ENCODE data around the gene PNMA8C.
"Not testable (repeated sequence)": the region's sequence is repeated elsewhere in the genome, so short reads cannot be mapped to it uniquely, and the experiment has no call there.

Gene PNMA8C

GRCh38 chr19:46404055-46404752 is 24.5 kb downstream of the PNMA8C start (continued):
- TF ChIP-seq TSHZ2 (CRISPR knock-in tag; IDR thresholded peaks at IDR 0.05) (no peak), ZNF8 (CRISPR knock-in tag; IDR thresholded peaks at IDR 0.05) (no peak), POU6F1 (CRISPR knock-in tag; IDR thresholded peaks at IDR 0.05; ENCODE audit: borderline replicate concordance, low read depth) (no peak), SNAI2 (CRISPR knock-in tag; IDR thresholded peaks at IDR 0.05) (no peak), OSR1 (CRISPR knock-in tag; IDR thresholded peaks at IDR 0.05) (no peak), ZFP30 (CRISPR knock-in tag; IDR thresholded peaks at IDR 0.05) (no peak)

GRCh38 chr19:46402725-46403124 is 26.0 kb downstream of the PNMA8C start:
- peak; percentile 15; the same call in 2 of the 3 replicates for ATAC-seq
- TF ChIP-seq CSRNP3 (CRISPR knock-in tag; IDR thresholded peaks at IDR 0.05) (no peak), ISL1 (CRISPR knock-in tag; IDR thresholded peaks at IDR 0.05) (no peak), ZFP30 (CRISPR knock-in tag; IDR thresholded peaks at IDR 0.05) (no peak)

GRCh38 chr19:46397801-46398479 is 30.8 kb downstream of the PNMA8C start:
- not testable (repeated sequence) for ATAC-seq

GRCh38 chr19:46394402-46394797 is 34.3 kb downstream of the PNMA8C start:
- no peak for ATAC-seq

More at GRCh38 chr19:46394402-46394797, 34.3 kb downstream of the PNMA8C start:
- TF ChIP-seq CSRNP3 (CRISPR knock-in tag; IDR thresholded peaks at IDR 0.05): no peak
- no peak for TF ChIP-seq POU6F1 (CRISPR knock-in tag; IDR thresholded peaks at IDR 0.05; ENCODE audit: borderline replicate concordance, low read depth)
- no peak for TF ChIP-seq CSDC2 (CRISPR knock-in tag; IDR thresholded peaks at IDR 0.05)
- TF ChIP-seq ZNF565 (CRISPR knock-in tag; conservative IDR thresholded peaks at IDR 0.05; ENCODE audit: low read depth): no peak
- TF ChIP-seq SNAI2 (CRISPR knock-in tag; IDR thresholded peaks at IDR 0.05): no peak
- TF ChIP-seq RARB (CRISPR knock-in tag; IDR thresholded peaks at IDR 0.05): no peak
- no peak for TF ChIP-seq ZC3H10 (CRISPR knock-in tag; IDR thresholded peaks at IDR 0.05)
- TF ChIP-seq ZFP3 (CRISPR knock-in tag; IDR thresholded peaks at IDR 0.05): no peak
- no peak for TF ChIP-seq BACH2 (CRISPR knock-in tag; IDR thresholded peaks at IDR 0.05; ENCODE audit: borderline replicate concordance)
- TF ChIP-seq ARNTL (CRISPR knock-in tag; IDR thresholded peaks at IDR 0.05; ENCODE audit: borderline replicate concordance, low read depth): no peak
- no peak for TF ChIP-seq ISL1 (CRISPR knock-in tag; IDR thresholded peaks at IDR 0.05)
- no peak for TF ChIP-seq TSHZ2 (CRISPR knock-in tag; IDR thresholded peaks at IDR 0.05)

All from SK-N-SH treated with all-trans-retinoic acid at 6 μM for 48 hours (cell line).